NT2/D1 (cell line): ENCODE data around the gene ZNF516.

Experiments used
- SUZ12 ChIP-seq: IDR thresholded peaks from 2 replicates; pipeline ENCODE4 v1.6.1; 2011; ENCODE audit not compliant: insufficient read length, insufficient read depth; ENCODE audit errors: extremely low read depth
- YY1 ChIP-seq: IDR thresholded peaks from 2 replicates; pipeline ENCODE4 v1.6.1; 2011; ENCODE audit not compliant: insufficient read length, insufficient read depth
- ZNF274 ChIP-seq: IDR thresholded peaks from 2 replicates; pipeline ENCODE4 v1.6.1; 2011; ENCODE audit warnings: mild to moderate bottlenecking, low read depth, low read length

GRCh38 chr18:76491473-76491775 lies 3.6 kb downstream of the ZNF516 start:
- TF ChIP-seq SUZ12 (no peak), YY1 (no peak), ZNF274 (no peak)
